ENCODE measurements around the gene HSFY1. TPM values are rescaled to one million over a fixed set of nuclear protein-coding genes. Genes with fewer than 3 reads are reported as not detected.
"Not testable (repeated sequence)": the region's sequence is repeated elsewhere in the genome, so short reads cannot be mapped to it uniquely, and the experiment has no call there.

Gene HSFY1
- total and polyA plus RNA-seq, 2 donors (not counting 1 experiment from before 2014, with no cell fraction given) = not detected

DNA sequence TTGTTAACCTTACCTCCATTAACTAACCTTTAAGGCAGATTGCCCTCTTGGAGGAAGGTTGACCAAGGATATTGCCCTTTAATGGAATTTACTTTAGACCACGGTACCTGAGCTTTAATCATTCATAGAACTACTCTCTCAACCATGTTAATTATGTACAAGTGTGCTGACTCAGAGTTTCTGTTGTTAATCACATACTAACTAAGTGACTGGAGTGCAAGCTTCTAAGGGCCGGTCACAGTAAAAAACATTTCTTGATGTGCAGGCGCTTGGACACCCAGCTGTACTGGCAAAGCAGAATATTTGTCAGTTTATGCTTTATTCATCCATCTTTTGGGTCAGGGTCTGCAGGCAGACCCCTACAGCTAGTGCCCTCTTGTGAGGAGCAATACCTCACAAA is 6.6 kb downstream of the HSFY1 start:
- H3K4me1 Mint-ChIP-seq; H3K4me3 Mint-ChIP-seq; H3K4me2 ChIP-seq (replicated peaks; ENCODE audit: low read depth, low read length, poor library complexity, severe bottlenecking); H3K27me3 ChIP-seq (replicated peaks in 1 of 4; ENCODE audit: control extremely low read depth in 1 of 4, control insufficient read depth in 3 of 4, insufficient read depth in 4 of 4, low read length in 3 of 4); H2AFZ ChIP-seq (ENCODE audit: insufficient read depth, low read depth, low read length, poor library complexity, severe bottlenecking); H3K27me3 Mint-ChIP-seq; CTCF ChIA-PET; DNase-seq; H3K9me3 Mint-ChIP-seq (ENCODE audit: insufficient read depth); H3K4me3 ChIP-seq (ENCODE audit: control extremely low read depth in 1 of 5, extremely low read depth in 1 of 5, insufficient read depth in 1 of 5, low read depth in 2 of 5, low read length in 4 of 5); H3K27ac ChIP-seq (ENCODE audit: low read length in 2 of 2); H4K20me1 ChIP-seq (ENCODE audit: control insufficient read depth, insufficient read depth, low read length, poor library complexity, severe bottlenecking); intact Hi-C loops (cut with micrococcal nuclease); H3K9me3 ChIP-seq (ENCODE audit: control extremely low read depth in 1 of 3, control insufficient read depth in 2 of 3, insufficient read depth in 1 of 3, low read length in 2 of 3); H3K4me1 ChIP-seq (ENCODE audit: control insufficient read depth in 2 of 2, insufficient read depth in 2 of 2, low read length in 2 of 2); H3K36me3 ChIP-seq (replicated peaks in 1 of 2; ENCODE audit: control extremely low read depth in 1 of 2, control insufficient read depth in 1 of 2, extremely low read depth in 1 of 2, insufficient read depth in 2 of 2, low read length in 1 of 2); H3K79me2 ChIP-seq (ENCODE audit: control insufficient read depth, insufficient read depth, low read length); H3K27ac Mint-ChIP-seq; POLR2A ChIA-PET; ATAC-seq (ENCODE audit: low read depth); H3K9ac ChIP-seq (ENCODE audit: low read length): not testable (repeated sequence)
- WGBS (ENCODE audit: insufficient coverage) = no CpG with 5 or more reads among the region's 3 CpGs

- ATAC-seq (ENCODE audit: low read depth); H3K4me3 Mint-ChIP-seq; H3K36me3 ChIP-seq (replicated peaks in 1 of 2; ENCODE audit: control extremely low read depth in 1 of 2, control insufficient read depth in 1 of 2, extremely low read depth in 1 of 2, insufficient read depth in 2 of 2, low read length in 1 of 2); DNase-seq; H4K20me1 ChIP-seq (ENCODE audit: control insufficient read depth, insufficient read depth, low read length, poor library complexity, severe bottlenecking); H3K27me3 ChIP-seq (replicated peaks in 1 of 4; ENCODE audit: control extremely low read depth in 1 of 4, control insufficient read depth in 3 of 4, insufficient read depth in 4 of 4, low read length in 3 of 4); H3K4me2 ChIP-seq (replicated peaks; ENCODE audit: low read depth, low read length, poor library complexity, severe bottlenecking); H2AFZ ChIP-seq (ENCODE audit: insufficient read depth, low read depth, low read length, poor library complexity, severe bottlenecking); H3K9me3 ChIP-seq (ENCODE audit: control extremely low read depth in 1 of 3, control insufficient read depth in 2 of 3, insufficient read depth in 1 of 3, low read length in 2 of 3); H3K27ac ChIP-seq (ENCODE audit: low read length in 2 of 2); CTCF ChIA-PET; H3K9me3 Mint-ChIP-seq (ENCODE audit: insufficient read depth); H3K27me3 Mint-ChIP-seq; H3K4me3 ChIP-seq (ENCODE audit: control extremely low read depth in 1 of 5, extremely low read depth in 1 of 5, insufficient read depth in 1 of 5, low read depth in 2 of 5, low read length in 4 of 5); H3K27ac Mint-ChIP-seq; H3K4me1 ChIP-seq (ENCODE audit: control insufficient read depth in 2 of 2, insufficient read depth in 2 of 2, low read length in 2 of 2); POLR2A ChIA-PET; H3K79me2 ChIP-seq (ENCODE audit: control insufficient read depth, insufficient read depth, low read length); H3K4me1 Mint-ChIP-seq; H3K9ac ChIP-seq (ENCODE audit: low read length); intact Hi-C loops (cut with micrococcal nuclease): not testable (repeated sequence)
- WGBS (ENCODE audit: insufficient coverage) = no CpG with 5 or more reads among the region's 3 CpGs
These were observed 19.4 kb downstream of the HSFY1 start for GRCh38 chrY:18565915-18566314.

Small RNA genes within 50 kb of the gene (small RNA-seq; reads per million reads assigned to genes)
- gene GPM6BP1 (ENCODE audit: insufficient read length, low read depth, low replicate concordance) (not detected), gene PRYP5 (ENCODE audit: insufficient read length, low read depth, low replicate concordance) (not detected)

Other genes starting within 250 kb of the HSFY1 start
- gene HSFY2, start 227.0 kb downstream of the HSFY1 start, total RNA-seq = not detected in 2 replicates
- gene HSFY2, start 227.0 kb downstream of the HSFY1 start, polyA plus RNA-seq = not detected in 2 replicates

Measured in B cell (primary cell).